ENCODE results near the gene KCNH4. TPM values are rescaled to one million over a fixed set of nuclear protein-coding genes. Genes with fewer than 3 reads are reported as not detected.

KCNH4 gene
- total and polyA plus RNA-seq, 9 of the 15 experiments (the other 6 are each of a cell fraction or from before 2014, with no cell fraction given), result 0.10 to 1.8 (median 0.50) TPM

DNA sequence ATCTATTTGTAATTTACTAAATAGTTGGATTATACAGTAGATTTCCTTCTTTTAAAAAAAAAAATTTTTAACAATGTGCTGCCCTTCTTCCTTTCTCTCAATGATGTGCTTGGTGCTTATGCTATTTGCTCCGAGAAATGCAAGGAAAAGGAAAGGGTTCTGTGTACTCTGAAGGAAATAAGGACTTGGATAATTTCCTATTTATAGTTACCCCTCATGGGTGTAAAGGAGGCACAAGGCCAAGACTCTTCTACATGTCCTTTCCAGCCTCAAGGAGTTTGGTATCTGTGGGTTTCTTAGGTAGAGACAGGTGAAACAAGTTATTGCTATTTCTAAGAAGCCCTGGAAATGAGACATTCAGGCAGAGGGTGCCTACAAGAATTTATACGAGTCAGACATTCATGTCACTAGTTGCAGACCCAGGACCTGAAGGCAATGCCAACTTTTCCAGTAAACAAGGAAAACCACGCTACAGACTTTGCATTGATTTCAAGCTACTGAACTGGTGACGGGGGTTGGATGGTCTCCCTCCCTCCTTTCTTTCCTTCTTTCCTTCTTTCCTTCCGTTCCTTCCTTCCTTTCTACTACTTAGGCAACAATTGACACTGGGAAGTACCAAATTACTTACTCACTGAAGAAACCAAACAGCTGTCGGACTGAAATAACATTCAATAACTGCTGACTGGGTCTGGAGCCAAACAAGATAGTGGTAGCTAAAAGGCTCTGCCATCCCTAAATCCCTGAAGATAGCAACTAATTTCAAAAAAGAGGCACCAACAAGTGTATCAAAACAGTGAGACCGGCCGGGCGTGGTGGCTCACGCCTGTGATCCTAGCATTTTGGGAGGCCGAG lies 47.1 kb upstream of the KCNH4 start (continued):
- TF ChIP-seq, protein P1, sequence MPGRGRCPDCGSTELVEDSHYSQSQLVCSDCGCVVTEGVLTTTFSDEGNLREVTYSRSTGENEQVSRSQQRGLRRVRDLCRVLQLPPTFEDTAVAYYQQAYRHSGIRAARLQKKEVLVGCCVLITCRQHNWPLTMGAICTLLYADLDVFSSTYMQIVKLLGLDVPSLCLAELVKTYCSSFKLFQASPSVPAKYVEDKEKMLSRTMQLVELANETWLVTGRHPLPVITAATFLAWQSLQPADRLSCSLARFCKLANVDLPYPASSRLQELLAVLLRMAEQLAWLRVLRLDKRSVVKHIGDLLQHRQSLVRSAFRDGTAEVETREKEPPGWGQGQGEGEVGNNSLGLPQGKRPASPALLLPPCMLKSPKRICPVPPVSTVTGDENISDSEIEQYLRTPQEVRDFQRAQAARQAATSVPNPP (IDR thresholded peaks at IDR 0.05; ENCODE audit: borderline replicate concordance, insufficient read depth, insufficient read length), result no peak
- TF ChIP-seq STAT5A (IDR thresholded peaks at IDR 0.05; ENCODE audit: borderline replicate concordance, low read length), result no peak

DNA sequence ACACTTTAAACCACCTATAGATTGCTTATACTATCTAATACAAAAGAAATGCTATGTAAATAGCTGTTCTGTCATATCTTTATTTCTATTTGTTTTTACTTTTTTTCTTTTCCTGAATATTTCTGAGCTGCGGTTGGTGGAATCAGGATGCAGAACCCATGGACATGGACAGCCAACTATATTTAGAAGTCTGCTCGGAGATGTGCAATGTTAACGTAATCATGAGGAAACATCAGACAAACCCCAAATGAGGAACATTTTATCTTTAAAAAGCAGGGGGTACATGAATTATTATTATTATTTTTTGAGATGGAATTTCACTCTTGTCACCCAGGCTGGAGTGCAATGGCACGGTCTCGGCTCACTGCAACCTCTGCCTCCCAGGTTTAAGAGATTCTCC lies 44.7 kb upstream of the KCNH4 start:
- Histone ChIP-seq H2AFZ (ENCODE audit: low read depth, low read length) (no peak overlapping the region), H3K79me2 (ENCODE audit: control insufficient read depth, insufficient read depth, low read length) (peaks cover 26% of the 10 kb centered on the region), H3K36me3 (ENCODE audit: control insufficient read depth, insufficient read depth, low read length) (peaks cover 84% of the 10 kb centered on the region), H3K9me3 (replicated peaks; ENCODE audit: control insufficient read depth, insufficient read depth, low read depth, low read length) (no peaks in the 10 kb centered on the region), H3K9ac (ENCODE audit: insufficient read depth in 1 of 2, low read depth in 2 of 2, low read length in 2 of 2) (no peak overlapping the region), H3K4me2 (ENCODE audit: insufficient read depth, low read length) (no peak overlapping the region), H3K4me1 (replicated peaks in 1 of 2; ENCODE audit: control insufficient read depth in 2 of 2, insufficient read depth in 2 of 2, low read length in 2 of 2) (peaks cover 0 to 3% of the 10 kb centered on the region in 2 experiments; a peak in 2 of 5 replicates), H3K9me1 (ENCODE audit: control insufficient read depth, insufficient read depth, low read length) (no peaks in the 10 kb centered on the region), H3K27ac (ENCODE audit: extremely low read depth, low read depth, low read length) (no peak overlapping the region), H4K20me1 (replicated peaks; ENCODE audit: control insufficient read depth, insufficient read depth, low read length) (no peaks in the 10 kb centered on the region), H3K27me3 (ENCODE audit: control insufficient read depth in 2 of 2, insufficient read depth in 2 of 2, low read length in 2 of 2) (no peaks in the 10 kb centered on the region), H3K4me3 (no peak overlapping the region)
- DNase-seq (ENCODE audit: extremely low read depth in 1 of 4, low spot score in 3 of 4) (no peak), FAIRE-seq (no peak), ATAC-seq (no peak)
- intact Hi-C loops (cut with micrococcal nuclease) (loop anchor here (10.0 kb wide), 2 partner anchors 89 to 179 kb away; no protein-coding TSS in a partner anchor), in situ Hi-C loops (cut with MboI) (loop anchor here (10.0 kb wide), 1 partner anchor 179 kb away; no protein-coding TSS in a partner anchor)
- no peak for TF ChIP-seq CBX5 (IDR thresholded peaks at IDR 0.05; ENCODE audit: borderline replicate concordance, low read depth)
- TF ChIP-seq, protein P2, sequence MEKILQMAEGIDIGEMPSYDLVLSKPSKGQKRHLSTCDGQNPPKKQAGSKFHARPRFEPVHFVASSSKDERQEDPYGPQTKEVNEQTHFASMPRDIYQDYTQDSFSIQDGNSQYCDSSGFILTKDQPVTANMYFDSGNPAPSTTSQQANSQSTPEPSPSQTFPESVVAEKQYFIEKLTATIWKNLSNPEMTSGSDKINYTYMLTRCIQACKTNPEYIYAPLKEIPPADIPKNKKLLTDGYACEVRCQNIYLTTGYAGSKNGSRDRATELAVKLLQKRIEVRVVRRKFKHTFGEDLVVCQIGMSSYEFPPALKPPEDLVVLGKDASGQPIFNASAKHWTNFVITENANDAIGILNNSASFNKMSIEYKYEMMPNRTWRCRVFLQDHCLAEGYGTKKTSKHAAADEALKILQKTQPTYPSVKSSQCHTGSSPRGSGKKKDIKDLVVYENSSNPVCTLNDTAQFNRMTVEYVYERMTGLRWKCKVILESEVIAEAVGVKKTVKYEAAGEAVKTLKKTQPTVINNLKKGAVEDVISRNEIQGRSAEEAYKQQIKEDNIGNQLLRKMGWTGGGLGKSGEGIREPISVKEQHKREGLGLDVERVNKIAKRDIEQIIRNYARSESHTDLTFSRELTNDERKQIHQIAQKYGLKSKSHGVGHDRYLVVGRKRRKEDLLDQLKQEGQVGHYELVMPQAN (IDR thresholded peaks at IDR 0.05; ENCODE audit: borderline replicate concordance), result no peak
- no peak for TF ChIP-seq ZBED1 (IDR thresholded peaks at IDR 0.05)
- no peak for TF ChIP-seq RBBP5 (IDR thresholded peaks at IDR 0.05; ENCODE audit: borderline replicate concordance, insufficient read depth, low read length, poor library complexity, severe bottlenecking)
- TF ChIP-seq MAZ (CRISPR knock-in tag; conservative IDR thresholded peaks at IDR 0.05 in 1 of 2, IDR thresholded peaks at IDR 0.05 in 1 of 2), result no peak
- TF ChIP-seq, protein P3, sequence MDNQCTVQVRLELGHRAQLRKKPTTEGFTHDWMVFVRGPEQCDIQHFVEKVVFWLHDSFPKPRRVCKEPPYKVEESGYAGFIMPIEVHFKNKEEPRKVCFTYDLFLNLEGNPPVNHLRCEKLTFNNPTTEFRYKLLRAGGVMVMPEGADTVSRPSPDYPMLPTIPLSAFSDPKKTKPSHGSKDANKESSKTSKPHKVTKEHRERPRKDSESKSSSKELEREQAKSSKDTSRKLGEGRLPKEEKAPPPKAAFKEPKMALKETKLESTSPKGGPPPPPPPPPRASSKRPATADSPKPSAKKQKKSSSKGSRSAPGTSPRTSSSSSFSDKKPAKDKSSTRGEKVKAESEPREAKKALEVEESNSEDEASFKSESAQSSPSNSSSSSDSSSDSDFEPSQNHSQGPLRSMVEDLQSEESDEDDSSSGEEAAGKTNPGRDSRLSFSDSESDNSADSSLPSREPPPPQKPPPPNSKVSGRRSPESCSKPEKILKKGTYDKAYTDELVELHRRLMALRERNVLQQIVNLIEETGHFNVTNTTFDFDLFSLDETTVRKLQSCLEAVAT (IDR thresholded peaks at IDR 0.05), result no peak
- TF ChIP-seq, protein P4, sequence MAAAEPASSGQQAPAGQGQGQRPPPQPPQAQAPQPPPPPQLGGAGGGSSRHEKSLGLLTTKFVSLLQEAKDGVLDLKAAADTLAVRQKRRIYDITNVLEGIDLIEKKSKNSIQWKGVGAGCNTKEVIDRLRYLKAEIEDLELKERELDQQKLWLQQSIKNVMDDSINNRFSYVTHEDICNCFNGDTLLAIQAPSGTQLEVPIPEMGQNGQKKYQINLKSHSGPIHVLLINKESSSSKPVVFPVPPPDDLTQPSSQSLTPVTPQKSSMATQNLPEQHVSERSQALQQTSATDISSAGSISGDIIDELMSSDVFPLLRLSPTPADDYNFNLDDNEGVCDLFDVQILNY (CRISPR knock-in tag; IDR thresholded peaks at IDR 0.05), result no peak
- BruUV-seq (replicated peaks), result no TSS peak
- ChIA-PET POLR2A (interaction anchor here (0.6 to 0.7 kb wide), 2 partner anchors 35 to 143 kb away, joined by 4 to 5 read pairs; no protein-coding TSS in a partner anchor), CTCF (ENCODE audit: low intra/inter-chr PET ratio) (no interaction called here)
- 88% methylated on average over 5 of the region's 5 CpGs for WGBS (ENCODE audit: insufficient coverage, low coverage, missing lambda C conversion rate)

Data from K562 (cell line).